NB4 (cell line): ENCODE results near the gene AGL.
A peak's percentile ranks its signal among the peaks of the same experiment; 100 is the strongest.

ENCODE experiments used
- DNase-seq: peaks from one replicate; pipeline ENCODE4 v3.0.0; 2010; ENCODE audit warnings: low read depth
- H3K4me3 ChIP-seq: one replicate; pipeline ENCODE4 v1.5.1; 2011; ENCODE audit warnings: mild to moderate bottlenecking, low read depth, low read length, moderate library complexity
- MYC ChIP-seq: IDR thresholded peaks from 2 replicates; pipeline ENCODE4 v1.6.1; 2011; ENCODE audit warnings: low read depth, low read length
- POLR2A ChIP-seq: IDR thresholded peaks from 2 replicates; pipeline ENCODE4 v1.6.1; 2011; ENCODE audit warnings: mild to moderate bottlenecking; ENCODE audit not compliant: insufficient read length; ENCODE audit errors: extremely low read depth
- TF ChIP-seq, protein P1 (sequence below): IDR thresholded peaks from 2 replicates; pipeline ENCODE4 v1.6.1; 2011; ENCODE audit warnings: low read depth, low read length
- TF ChIP-seq, protein P2 (sequence below): IDR thresholded peaks from one replicate; pipeline ENCODE4 v1.5.1; 2012; ENCODE audit warnings: low read depth, low read length

The AGL gene

GRCh38 chr1:99849744-99850458, at the start of gene AGL:
Gene AGL, plus strand, starts transcription at chr1:99850361. Its CDS starts 682 bp downstream, at chr1:99851043.
- TF ChIP-seq, protein P1, sequence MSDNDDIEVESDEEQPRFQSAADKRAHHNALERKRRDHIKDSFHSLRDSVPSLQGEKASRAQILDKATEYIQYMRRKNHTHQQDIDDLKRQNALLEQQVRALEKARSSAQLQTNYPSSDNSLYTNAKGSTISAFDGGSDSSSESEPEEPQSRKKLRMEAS, result no peak
- TF ChIP-seq POLR2A (peak; percentile 56), MYC (no peak)
- TF ChIP-seq, protein P2, sequence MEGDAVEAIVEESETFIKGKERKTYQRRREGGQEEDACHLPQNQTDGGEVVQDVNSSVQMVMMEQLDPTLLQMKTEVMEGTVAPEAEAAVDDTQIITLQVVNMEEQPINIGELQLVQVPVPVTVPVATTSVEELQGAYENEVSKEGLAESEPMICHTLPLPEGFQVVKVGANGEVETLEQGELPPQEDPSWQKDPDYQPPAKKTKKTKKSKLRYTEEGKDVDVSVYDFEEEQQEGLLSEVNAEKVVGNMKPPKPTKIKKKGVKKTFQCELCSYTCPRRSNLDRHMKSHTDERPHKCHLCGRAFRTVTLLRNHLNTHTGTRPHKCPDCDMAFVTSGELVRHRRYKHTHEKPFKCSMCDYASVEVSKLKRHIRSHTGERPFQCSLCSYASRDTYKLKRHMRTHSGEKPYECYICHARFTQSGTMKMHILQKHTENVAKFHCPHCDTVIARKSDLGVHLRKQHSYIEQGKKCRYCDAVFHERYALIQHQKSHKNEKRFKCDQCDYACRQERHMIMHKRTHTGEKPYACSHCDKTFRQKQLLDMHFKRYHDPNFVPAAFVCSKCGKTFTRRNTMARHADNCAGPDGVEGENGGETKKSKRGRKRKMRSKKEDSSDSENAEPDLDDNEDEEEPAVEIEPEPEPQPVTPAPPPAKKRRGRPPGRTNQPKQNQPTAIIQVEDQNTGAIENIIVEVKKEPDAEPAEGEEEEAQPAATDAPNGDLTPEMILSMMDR, result no peak

DNA sequence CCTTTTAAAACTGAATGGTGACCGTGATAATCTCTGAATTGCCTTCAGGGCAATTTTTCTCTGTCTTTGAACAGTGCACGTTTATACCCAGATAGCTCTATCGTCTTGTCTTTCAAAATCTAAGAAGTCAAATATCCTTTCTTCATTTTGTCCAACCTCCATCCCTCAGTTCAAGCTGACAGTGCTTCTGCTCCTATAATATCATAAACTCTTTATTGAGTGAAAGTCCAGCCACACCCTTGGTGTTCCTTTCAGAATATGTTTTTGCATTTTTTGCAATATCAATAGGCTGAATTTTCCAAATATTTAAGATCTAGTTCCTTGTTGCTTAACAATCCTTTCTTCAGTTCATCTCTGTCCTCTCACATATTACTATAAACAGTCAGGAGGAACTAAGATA, 48.6 kb upstream of the AGL start:
- no peak overlapping the region for H3K4me3 ChIP-seq
- TF ChIP-seq, protein P2, result no peak
- TF ChIP-seq MYC (no peak), POLR2A (no peak)
- TF ChIP-seq, protein P1, result no peak

More at GRCh38 chr1:99849744-99850458, at the start of gene AGL:
- peak within 1 kb of the TSS; percentile 66 for H3K4me3 ChIP-seq
- peak; percentile 89 for DNase-seq

DNA sequence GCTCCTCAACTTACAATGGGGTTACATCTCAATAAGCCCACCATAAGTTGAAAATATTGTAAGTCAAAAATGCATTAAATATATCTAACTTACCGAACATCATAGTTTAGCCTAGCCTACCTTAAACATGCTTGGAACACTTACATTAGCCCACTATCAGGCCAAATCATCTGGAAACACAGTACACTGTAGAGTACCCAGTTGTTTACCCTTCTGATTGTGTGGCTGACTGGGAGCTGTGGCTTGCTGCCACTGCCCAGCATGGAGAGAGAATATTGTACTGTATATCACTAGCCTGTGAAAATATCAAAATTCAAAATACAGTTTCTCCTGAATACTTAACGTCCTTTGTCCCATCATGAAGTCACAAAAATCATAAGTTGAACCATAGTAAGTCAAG, 43.3 kb upstream of the AGL start:
- TF ChIP-seq MYC (no peak), POLR2A (no peak)
- TF ChIP-seq, protein P2, result no peak
- TF ChIP-seq, protein P1, result no peak
- DNase-seq, result no peak
- no peak overlapping the region for H3K4me3 ChIP-seq

More for the DNA sequence above, 48.6 kb upstream of the AGL start:
- no peak for DNase-seq

DNA sequence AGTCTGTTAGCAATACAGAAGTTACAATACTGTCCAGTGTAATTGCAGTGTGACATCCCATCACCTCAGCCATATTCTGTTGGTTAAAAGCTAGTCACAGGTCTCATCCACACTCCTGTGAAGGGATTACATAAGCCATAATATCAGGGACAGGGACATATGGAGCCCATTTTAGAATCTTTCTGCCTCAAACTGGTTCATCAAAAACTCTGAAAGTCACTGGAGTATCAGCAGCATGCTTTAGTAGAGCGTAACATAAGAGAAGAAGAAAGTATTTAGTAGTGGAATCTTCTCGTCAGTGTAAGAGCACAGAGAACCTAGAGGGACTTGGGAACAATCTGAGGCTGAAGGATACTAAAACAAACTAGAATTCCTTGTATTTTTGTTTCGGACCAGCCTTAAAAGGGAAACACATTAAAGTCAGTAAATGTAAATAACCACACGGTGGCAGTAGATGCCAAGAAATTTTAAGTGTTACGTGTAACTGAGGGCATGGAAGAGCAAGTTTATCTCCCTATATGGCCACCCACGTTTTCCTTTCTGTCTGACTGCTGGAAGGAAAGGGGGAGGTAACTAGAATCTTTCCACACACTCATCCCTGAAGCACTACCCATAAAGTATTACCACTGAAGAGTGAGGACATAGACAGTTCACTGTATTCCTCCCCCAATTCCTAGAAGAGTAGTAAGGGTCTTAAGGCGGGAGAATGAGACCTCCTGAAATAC, 41.6 kb upstream of the AGL start:
- peak; percentile 82 for DNase-seq
- H3K4me3 ChIP-seq, result no peak overlapping the region
- TF ChIP-seq MYC, result peak; percentile 50; the same call in 1 of the 2 replicates
- TF ChIP-seq POLR2A, result no peak
- TF ChIP-seq, protein P2, result peak; percentile 23
- TF ChIP-seq, protein P1, result peak; percentile 28; the same call in 1 of the 2 replicates

- no peak for DNase-seq
- H3K4me3 ChIP-seq, result no peak overlapping the region
- TF ChIP-seq, protein P1, result no peak
- TF ChIP-seq, protein P2, result no peak
- TF ChIP-seq POLR2A, result no peak
- no peak for TF ChIP-seq MYC
Measured at GRCh38 chr1:99811075-99811474, 39.1 kb upstream of the AGL start.
